ENCODE measurements around the gene PARP4.
"Not testable (repeated sequence)": the region's sequence is repeated elsewhere in the genome, so short reads cannot be mapped to it uniquely, and the experiment has no call there.

The PARP4 gene

GRCh38 chr13:24443366-24443765 lies 69.2 kb downstream of the PARP4 start:
- TF ChIP-seq MYC (IDR thresholded peaks at IDR 0.05; ENCODE audit: low read depth, low read length), result no peak
- TF ChIP-seq CTCF (IDR thresholded peaks at IDR 0.05; ENCODE audit: low read depth, low read length), result no peak
- no peak for TF ChIP-seq POLR2A (IDR thresholded peaks at IDR 0.05; ENCODE audit: extremely low read depth, insufficient read length)
- TF ChIP-seq MAX (IDR thresholded peaks at IDR 0.05; ENCODE audit: low read depth, low read length), result no peak

GRCh38 chr13:24426045-24426444 lies 86.5 kb downstream of the PARP4 start:
- H3K4me3 ChIP-seq (ENCODE audit: low read depth, low read length); DNase-seq (ENCODE audit: low read depth): not testable (repeated sequence)

More at GRCh38 chr13:24443366-24443765, 69.2 kb downstream of the PARP4 start:
- DNase-seq (ENCODE audit: low read depth), result no peak
- no peak overlapping the region for H3K4me3 ChIP-seq (ENCODE audit: low read depth, low read length)

GRCh38 chr13:24419668-24420067 lies 92.9 kb downstream of the PARP4 start:
- not testable (repeated sequence) for DNase-seq (ENCODE audit: low read depth); H3K4me3 ChIP-seq (ENCODE audit: low read depth, low read length)

- DNase-seq (ENCODE audit: low read depth), result no peak
Observed at GRCh38 chr13:24407844-24408243, 104.7 kb downstream of the PARP4 start.

GRCh38 chr13:24406524-24406923 lies 106.1 kb downstream of the PARP4 start:
- DNase-seq (ENCODE audit: low read depth), result no peak
- no peak overlapping the region for H3K4me3 ChIP-seq (ENCODE audit: low read depth, low read length)
- TF ChIP-seq CTCF (IDR thresholded peaks at IDR 0.05; ENCODE audit: low read depth, low read length) (no peak), MAX (IDR thresholded peaks at IDR 0.05; ENCODE audit: low read depth, low read length) (no peak), POLR2A (IDR thresholded peaks at IDR 0.05; ENCODE audit: extremely low read depth, insufficient read length) (no peak), MYC (IDR thresholded peaks at IDR 0.05; ENCODE audit: low read depth, low read length) (no peak)

More at GRCh38 chr13:24407844-24408243, 104.7 kb downstream of the PARP4 start:
- H3K4me3 ChIP-seq (ENCODE audit: low read depth, low read length), result no peak overlapping the region
- TF ChIP-seq MYC (IDR thresholded peaks at IDR 0.05; ENCODE audit: low read depth, low read length) (no peak), CTCF (IDR thresholded peaks at IDR 0.05; ENCODE audit: low read depth, low read length) (peak; percentile 12)

GRCh38 chr13:24396821-24397220 lies 115.8 kb downstream of the PARP4 start:
- no peak overlapping the region for H3K4me3 ChIP-seq (ENCODE audit: low read depth, low read length)

More at GRCh38 chr13:24396821-24397220, 115.8 kb downstream of the PARP4 start:
- DNase-seq (ENCODE audit: low read depth), result no peak
- TF ChIP-seq MYC (IDR thresholded peaks at IDR 0.05; ENCODE audit: low read depth, low read length), result no peak
- no peak for TF ChIP-seq CTCF (IDR thresholded peaks at IDR 0.05; ENCODE audit: low read depth, low read length)
- TF ChIP-seq POLR2A (IDR thresholded peaks at IDR 0.05; ENCODE audit: extremely low read depth, insufficient read length), result no peak
- TF ChIP-seq MAX (IDR thresholded peaks at IDR 0.05; ENCODE audit: low read depth, low read length), result no peak
